OCI-M1 (cell line): ENCODE measurements around the gene PADI1.

Experiments used
- DNase-seq: peaks from one replicate; lab custom pipeline; 2025; lab: John Stamatoyannopoulos, UW

The PADI1 gene

GRCh38 chr1:17274186-17275170 lies 69.5 kb downstream of the PADI1 start:
- peak; percentile 71 for DNase-seq

DNA sequence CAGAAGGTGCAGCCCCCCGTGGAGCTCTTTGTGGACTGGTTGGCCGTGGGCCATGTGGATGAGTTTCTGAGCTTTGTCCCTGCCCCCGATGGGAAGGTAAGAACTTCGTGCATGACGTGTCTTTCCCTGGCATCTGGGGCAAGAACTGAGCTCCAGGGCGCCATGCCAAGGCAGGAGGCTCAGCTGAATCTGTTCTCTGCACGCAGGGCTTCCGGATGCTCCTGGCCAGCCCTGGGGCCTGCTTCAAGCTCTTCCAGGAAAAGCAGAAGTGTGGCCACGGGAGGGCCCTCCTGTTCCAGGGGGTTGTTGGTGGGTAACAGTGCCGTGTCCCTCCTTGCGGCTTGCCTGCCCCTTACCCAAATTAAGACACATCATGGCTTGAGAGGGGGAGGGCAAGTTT lies 71.6 kb downstream of the PADI1 start:
- peak; percentile 45 for DNase-seq

GRCh38 chr1:17277511-17278159 lies 72.7 kb downstream of the PADI1 start:
- DNase-seq: no peak

DNA sequence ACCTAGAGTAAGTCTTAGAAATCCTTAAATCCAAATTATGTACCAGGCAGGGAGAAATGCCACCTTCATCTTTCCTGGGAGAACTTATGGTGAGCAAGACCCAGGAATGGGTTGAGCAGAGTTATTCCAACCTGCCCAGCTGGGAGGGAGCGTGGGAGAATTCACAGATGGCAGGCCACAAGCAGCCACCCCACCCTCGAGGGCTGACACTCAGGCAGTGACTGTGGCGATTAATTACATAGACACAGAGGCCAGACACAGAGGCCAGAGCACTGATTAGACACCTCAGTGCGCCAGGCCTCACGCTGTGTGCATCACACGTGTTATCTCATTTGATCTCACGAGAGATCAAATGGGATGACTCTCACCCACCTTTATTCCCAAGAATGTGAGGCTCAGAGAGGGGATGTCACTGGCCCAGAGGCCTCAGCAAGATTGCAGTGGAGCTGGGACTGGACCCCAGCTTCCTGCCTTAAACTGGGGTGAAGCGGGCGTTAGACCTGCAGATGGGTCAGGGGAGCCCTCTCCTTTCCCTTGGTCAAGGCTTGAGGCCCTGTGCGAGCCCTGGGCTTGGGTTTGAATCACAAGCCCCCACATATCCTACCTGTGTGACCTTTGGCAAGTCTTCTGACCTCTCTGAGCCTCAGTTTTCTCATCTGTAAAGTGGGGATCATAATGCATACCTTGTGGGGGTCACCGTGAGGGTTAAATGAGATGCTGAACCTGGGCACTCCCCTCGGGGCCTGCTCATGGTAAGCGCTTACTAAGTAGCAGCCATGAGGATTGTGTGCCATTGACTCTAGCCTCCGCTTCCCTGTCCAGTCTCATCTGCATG lies 74.3 kb downstream of the PADI1 start:
- DNase-seq: no peak

DNA sequence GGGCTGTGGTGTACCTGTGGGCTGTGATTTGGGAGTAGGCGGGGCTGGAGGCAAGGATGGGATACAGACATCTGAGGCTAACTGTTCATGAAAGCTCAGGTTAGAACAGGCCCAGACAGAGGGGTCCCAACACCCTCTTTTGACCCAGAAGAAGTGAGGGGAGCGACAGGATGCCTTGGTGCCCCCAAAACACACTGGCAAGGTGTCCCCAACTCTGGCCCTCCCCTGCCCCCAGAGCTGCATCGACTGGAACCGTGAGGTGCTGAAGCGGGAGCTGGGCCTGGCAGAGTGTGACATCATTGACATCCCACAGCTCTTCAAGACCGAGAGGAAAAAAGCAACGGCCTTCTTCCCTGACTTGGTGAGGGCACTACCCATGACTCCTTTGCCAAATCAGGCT lies 75.5 kb downstream of the PADI1 start:
- no peak for DNase-seq

DNA sequence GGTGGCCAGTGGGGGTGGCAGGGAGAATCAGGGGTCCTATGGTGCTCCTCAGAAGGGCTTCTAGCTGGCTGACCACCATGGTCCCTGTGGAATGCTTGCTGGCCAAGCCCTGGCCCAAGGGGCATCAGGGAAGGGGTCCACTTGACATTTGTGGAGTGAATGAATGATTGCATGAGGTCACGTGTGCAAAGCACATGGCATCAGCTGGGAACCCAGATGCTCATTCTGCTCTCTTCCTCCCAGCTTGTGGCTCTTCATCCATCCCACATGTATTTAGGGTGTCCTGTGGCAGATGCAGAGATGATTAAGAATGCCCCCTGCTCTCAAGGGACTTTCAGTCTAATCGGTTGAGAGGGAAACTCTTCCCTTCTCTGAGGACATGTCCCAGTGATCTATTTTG lies 76.0 kb downstream of the PADI1 start:
- DNase-seq: no peak

DNA sequence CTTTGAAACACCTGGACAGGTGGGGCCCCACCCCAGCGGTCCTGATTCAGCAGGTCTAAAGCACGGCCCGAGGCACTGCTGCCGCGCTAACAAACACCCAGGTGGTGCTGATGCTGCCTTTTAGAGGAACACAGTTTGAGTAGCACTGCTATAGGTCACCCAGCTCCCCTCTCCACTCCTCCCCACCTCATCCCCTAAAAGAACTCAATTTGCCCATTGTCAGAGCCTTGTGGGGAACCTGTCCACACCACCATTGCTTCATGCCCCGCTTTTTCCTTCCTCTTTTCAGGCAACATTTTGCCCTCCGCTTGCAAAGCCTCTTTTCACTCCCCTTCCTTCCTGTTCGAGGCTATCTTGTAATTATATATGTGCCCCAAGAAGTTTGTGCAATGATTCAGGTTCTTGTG lies 76.8 kb downstream of the PADI1 start:
- peak; percentile 3 for DNase-seq

GRCh38 chr1:17282836-17283235 lies 77.9 kb downstream of the PADI1 start:
- DNase-seq: no peak

- DNase-seq: no peak
Measured at GRCh38 chr1:17286646-17287045, 81.7 kb downstream of the PADI1 start.

DNA sequence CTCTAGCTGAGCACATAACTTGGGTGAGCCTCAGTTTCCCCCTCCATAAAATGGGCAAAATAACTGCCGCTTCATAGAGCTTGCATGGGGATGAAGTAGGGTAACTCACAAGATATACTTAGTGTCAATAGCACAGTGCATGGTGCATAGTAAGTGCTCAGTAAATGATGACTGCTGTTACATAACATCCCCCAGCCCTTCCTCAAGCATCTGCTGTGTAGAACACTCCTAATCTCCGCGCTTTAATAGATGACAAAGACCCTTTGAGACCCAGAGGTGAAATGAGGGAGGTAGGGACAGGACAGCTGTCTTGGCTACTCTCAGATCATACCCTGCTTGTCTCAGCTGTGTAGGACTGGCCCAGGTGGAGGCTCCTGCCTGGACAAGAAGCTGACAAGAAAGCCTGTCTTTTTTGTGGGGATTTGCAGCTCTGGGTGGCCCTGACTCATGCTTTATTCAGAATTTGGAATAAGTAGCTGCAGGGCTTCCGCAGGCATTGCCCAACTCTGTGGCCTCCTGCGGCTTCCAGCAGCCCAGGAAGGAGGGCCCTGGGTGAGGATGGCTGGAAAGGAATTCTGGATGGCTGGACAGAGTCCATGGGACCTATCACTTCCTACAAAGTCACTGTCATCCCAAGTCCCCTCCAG lies 82.3 kb downstream of the PADI1 start:
- DNase-seq: no peak

DNA sequence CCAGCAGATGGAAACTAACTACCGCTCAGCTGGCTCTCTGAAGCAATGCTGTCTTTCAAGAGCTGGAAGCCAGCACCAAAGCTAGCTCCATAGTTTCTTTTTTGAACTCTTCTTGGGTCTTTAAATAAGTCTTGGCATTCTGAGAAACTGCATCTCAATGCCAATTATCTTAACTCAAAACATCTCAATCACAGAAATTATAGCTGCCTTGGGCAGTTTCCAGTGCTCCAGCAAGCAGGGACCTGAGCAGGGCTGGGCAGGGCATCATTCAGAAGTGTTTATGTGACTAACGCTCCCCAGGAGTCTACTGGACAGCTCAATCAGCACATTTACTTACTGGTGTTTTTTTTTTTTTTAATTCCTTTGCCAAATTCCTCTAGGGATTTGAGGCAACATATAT lies 84.8 kb downstream of the PADI1 start:
- no peak for DNase-seq

GRCh38 chr1:17290553-17290952 lies 85.6 kb downstream of the PADI1 start:
- no peak for DNase-seq

DNA sequence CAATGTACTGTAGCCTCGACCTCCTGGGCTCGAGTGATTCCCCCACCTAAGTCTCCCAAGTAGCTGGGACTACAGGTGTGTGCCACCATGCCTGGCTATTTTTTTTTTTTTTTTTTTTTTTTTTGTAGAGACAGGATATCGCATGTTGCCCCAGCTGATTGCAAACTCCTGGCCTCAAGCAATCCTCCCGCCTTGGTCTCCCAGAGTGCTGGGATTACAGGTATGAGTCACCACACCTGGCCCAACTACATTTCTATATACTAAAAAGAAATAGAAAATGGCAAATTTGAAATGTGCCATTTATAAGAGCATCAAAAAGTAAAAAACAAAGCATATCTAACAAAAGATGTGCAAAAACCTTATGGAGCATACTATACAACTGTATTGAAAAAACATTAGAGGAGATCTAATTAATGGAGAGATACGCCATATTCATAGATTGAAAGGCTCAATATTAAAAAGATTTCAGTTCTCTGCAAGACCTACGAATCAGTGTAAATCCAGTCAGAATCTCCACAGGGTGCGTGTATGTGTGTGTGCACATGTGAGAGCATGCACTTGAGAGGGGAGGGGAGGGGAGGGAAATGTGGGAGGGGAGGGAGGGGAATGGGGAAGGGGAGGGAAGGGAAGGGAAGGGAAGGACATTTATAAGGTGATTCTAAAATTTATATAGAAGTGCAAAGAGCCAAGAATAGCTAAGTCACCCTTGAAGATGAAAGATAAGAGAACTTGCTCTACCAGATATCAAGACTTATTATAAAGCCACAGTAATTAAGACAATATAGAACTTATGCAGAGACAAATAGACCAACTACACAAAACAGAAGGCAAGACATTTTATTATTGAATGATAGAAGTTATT lies 87.6 kb downstream of the PADI1 start:
- DNase-seq: no peak

DNA sequence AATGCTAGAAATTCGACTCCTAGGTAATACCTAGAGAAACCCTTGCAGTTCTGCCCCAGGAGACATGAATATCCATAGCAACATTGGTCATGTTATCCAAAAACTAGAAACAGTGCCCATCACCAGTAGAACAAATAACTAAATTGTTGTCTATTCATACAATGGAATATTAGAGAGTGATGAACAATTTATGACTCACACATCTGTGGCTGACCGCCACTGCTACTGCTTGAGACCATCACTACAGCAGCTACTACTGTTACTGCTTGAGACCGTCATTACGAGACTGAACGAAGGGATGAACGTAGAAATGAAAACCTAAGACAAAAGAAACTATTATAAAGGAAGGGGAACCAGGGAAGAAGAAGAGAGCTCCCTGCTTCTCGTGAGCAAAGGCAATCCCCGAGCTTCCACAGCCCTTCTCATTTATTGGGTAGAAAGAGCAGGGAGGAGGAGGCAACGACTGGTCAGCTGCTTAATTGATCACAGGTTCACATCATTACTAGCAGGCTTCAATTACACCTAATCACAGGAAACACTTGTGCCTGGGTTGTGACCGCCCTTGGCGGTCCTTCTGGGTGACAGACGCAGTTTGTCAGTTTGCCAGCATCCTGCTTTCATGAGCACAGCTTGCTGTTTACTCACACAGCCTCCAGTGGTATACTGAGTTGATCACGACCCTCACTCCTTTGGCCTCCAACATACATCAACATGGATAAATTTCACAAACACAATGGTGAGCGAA lies 88.9 kb downstream of the PADI1 start:
- no peak for DNase-seq

DNA sequence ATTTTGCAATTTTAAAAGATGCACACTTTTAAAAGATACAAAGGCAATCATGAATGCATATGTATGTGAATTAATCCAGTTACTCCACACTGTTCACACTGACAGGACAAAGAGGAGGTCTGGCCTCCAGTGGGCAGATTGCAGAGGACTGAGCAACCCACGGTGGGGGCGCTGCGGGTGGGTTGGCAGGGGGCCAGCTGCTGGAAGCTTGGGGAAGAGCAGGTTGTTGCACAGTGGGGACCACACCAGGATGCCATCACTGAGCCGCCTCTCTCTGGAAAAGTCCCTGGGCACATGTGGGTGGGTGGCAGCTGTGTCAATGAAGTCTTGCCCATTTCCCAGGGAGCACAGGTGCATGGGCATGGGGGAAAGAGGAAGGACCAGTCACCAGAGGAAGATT lies 90.4 kb downstream of the PADI1 start:
- no peak for DNase-seq
